ENCODE data around the gene PRUNE2.

Gene PRUNE2

GRCh38 chr9:76901801-76902200 is 4.1 kb downstream of the PRUNE2 start:
- DNase-seq (ENCODE audit: low spot score), result no peak

- DNase-seq (ENCODE audit: low spot score), result no peak
These were observed 5.0 kb downstream of the PRUNE2 start for GRCh38 chr9:76900884-76901440.

GRCh38 chr9:76898786-76899185 is 7.1 kb downstream of the PRUNE2 start:
- no peak for DNase-seq (ENCODE audit: low spot score)

- no peak for DNase-seq (ENCODE audit: low spot score)
These were observed 7.9 kb downstream of the PRUNE2 start for GRCh38 chr9:76897804-76898525.

GRCh38 chr9:76896035-76896434 is 9.9 kb downstream of the PRUNE2 start:
- no peak for DNase-seq (ENCODE audit: low spot score)

- no peak for DNase-seq (ENCODE audit: low spot score)
These were observed 10.7 kb downstream of the PRUNE2 start for GRCh38 chr9:76895186-76895585.

- DNase-seq (ENCODE audit: low spot score), result no peak
These were observed 11.7 kb downstream of the PRUNE2 start for GRCh38 chr9:76894198-76894597.

GRCh38 chr9:76893395-76893932 is 12.4 kb downstream of the PRUNE2 start:
- DNase-seq (ENCODE audit: low spot score), result no peak

GRCh38 chr9:76891874-76892273 is 14.0 kb downstream of the PRUNE2 start:
- DNase-seq (ENCODE audit: low spot score), result no peak

GRCh38 chr9:76891279-76891678 is 14.6 kb downstream of the PRUNE2 start:
- no peak for DNase-seq (ENCODE audit: low spot score)

GRCh38 chr9:76887951-76888350 is 18.0 kb downstream of the PRUNE2 start:
- no peak for DNase-seq (ENCODE audit: low spot score)

GRCh38 chr9:76887003-76887821 is 18.7 kb downstream of the PRUNE2 start:
- DNase-seq (ENCODE audit: low spot score), result no peak

- DNase-seq (ENCODE audit: low spot score), result no peak
These were observed 19.6 kb downstream of the PRUNE2 start for GRCh38 chr9:76886318-76886717.

- DNase-seq (ENCODE audit: low spot score), result no peak
These were observed 21.1 kb downstream of the PRUNE2 start for GRCh38 chr9:76884823-76885222.

GRCh38 chr9:76883341-76883855 is 22.5 kb downstream of the PRUNE2 start:
- DNase-seq (ENCODE audit: low spot score), result no peak

- DNase-seq (ENCODE audit: low spot score), result no peak
These were observed 23.2 kb downstream of the PRUNE2 start for GRCh38 chr9:76882686-76883085.

- DNase-seq (ENCODE audit: low spot score), result no peak
These were observed 25.7 kb downstream of the PRUNE2 start for GRCh38 chr9:76880210-76880609.

GRCh38 chr9:76878933-76879332 is 27.0 kb downstream of the PRUNE2 start:
- no peak for DNase-seq (ENCODE audit: low spot score)

- no peak for DNase-seq (ENCODE audit: low spot score)
These were observed 28.0 kb downstream of the PRUNE2 start for GRCh38 chr9:76877961-76878360.

GRCh38 chr9:76876098-76876497 is 29.8 kb downstream of the PRUNE2 start:
- DNase-seq (ENCODE audit: low spot score), result no peak

- DNase-seq (ENCODE audit: low spot score), result no peak
These were observed 32.1 kb downstream of the PRUNE2 start for GRCh38 chr9:76873821-76874220.

GRCh38 chr9:76873056-76873792 is 32.7 kb downstream of the PRUNE2 start:
- no peak for DNase-seq (ENCODE audit: low spot score)

All from hematopoietic multipotent progenitor cell treated with erythropoietin and hydrocortisone succinate and interleukin-3 and kit ligand, for 17 days (in vitro differentiated cells).